Measurements from ENCODE around the gene PCDH18.
"Not testable (repeated sequence)": the region's sequence is repeated elsewhere in the genome, so short reads cannot be mapped to it uniquely, and the experiment has no call there.

GRCh38 chr4:137496267-137496666, 36.0 kb downstream of the PCDH18 start:
- not testable (repeated sequence) for TF ChIP-seq CTCF, POLR2A (IDR thresholded peaks at IDR 0.05)

All from heart left ventricle (tissue), 13 donors.